NCI-H146 treated with DMSO at 0.1 percent for 48 hours (cell line): Measurements from ENCODE around the gene SNCB.

Experiments used
- DNase-seq: peaks from one replicate; lab custom pipeline; 2025; ENCODE audit not compliant: unreplicated experiment; lab: John Stamatoyannopoulos, UW

The SNCB gene

GRCh38 chr5:176625966-176626875, 4.1 kb downstream of the SNCB start:
- no peak for DNase-seq

- DNase-seq, result no peak
Measured at GRCh38 chr5:176625512-176625911, 4.8 kb downstream of the SNCB start.

GRCh38 chr5:176624938-176625337, 5.4 kb downstream of the SNCB start:
- no peak for DNase-seq

DNA sequence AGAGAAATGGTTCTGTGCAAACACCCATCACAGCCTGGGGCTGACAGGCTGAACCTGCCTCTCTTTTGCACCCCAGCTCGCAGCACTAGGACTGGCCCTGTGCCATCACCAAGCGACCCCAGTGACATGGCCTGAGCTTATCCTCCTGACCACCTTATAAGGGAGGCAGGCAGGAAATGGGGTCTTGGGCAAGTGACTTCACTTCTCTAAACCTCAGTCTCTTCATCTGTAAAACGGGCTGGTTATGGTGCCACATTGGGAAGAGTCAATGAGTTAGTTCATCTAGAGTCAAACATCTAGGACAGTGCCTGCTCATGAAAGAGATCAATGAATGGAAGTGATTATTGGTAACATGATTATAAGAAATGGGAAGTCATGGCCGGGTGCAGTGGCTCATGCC, 6.2 kb downstream of the SNCB start:
- no peak for DNase-seq

GRCh38 chr5:176621661-176622079, 8.7 kb downstream of the SNCB start:
- DNase-seq, result no peak

GRCh38 chr5:176620333-176620981, 9.9 kb downstream of the SNCB start:
- no peak for DNase-seq

GRCh38 chr5:176619569-176620332, 10.6 kb downstream of the SNCB start:
- no peak for DNase-seq

- DNase-seq, result peak; percentile 70
Measured at GRCh38 chr5:176619203-176619568, 11.1 kb downstream of the SNCB start.

DNA sequence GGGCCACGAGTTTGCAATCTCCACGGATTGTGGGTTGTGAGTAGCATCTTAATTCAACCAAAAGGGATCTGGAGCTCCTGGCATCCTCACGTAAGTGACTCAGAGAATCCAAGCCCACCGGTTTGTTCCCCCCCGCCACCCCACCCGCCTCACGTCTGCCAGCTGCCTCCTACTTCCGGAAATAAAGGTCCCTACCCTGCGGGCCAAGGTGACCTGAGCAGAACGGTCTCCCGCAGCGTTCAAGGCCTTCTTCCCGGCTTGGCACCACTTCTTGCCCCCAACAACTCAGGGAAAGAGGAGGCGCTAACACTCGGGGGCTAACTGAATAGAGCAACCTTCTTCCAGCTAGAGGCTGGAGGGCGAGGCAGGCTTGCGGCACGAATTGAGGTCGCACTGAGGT, 11.6 kb downstream of the SNCB start:
- DNase-seq, result no peak

- no peak for DNase-seq
Measured at GRCh38 chr5:176616511-176616910, 13.8 kb downstream of the SNCB start.

DNA sequence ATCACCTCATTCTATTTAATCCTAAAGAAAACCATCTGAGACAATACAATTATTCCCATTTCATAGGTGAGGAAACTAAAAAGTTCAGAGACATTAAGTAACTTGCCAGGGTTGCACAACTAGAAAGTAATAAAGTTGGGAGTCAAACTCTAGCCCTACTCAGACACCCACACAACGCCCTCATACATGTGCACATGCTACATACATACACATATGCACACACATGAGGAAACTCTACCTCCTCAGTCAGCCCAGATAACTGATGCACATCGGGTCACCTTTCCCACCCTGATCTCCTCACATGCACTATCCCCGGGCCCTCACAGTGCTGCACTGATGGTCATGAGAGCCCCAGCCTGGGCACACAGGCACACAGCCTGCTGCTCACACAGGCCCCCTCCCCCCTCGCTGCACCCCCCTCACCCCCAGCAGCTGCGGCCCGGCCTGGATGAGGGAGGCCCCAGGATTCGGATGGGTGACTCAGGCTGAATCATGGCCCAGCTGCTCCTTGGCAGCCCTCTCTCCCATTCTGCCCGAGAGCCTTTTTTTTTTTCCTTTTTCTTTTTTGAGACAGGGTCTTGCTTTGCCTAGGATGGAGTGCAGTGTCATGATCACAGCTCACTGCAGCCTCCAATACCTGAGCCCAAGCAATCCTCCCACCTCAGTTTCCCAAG, 15.4 kb downstream of the SNCB start:
- DNase-seq, result no peak

- DNase-seq, result no peak
Measured at GRCh38 chr5:176612855-176613254, 17.5 kb downstream of the SNCB start.

- DNase-seq, result no peak
Measured at GRCh38 chr5:176612008-176612407, 18.3 kb downstream of the SNCB start.

DNA sequence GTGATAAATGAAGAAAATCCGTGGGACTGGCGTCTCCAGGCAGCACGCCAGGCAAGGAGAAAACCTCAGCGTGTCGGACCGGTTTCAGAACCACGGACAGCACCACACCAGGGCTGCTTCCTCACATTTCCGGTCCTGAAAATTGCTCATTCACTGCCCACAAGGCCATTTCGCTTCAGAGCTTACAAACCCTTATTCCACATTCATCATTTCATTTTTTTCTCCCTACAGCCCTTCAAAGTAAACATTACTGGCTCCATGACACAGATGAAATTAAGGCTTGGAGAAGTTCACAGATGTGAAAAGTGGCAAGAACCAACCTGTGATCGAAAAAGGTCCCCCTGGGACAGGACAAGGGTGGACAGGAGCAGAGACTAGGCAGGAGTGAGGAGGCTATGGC, 18.9 kb downstream of the SNCB start:
- DNase-seq, result no peak

- DNase-seq, result no peak
Measured at GRCh38 chr5:176610435-176610773, 19.9 kb downstream of the SNCB start.

- peak; percentile 30 for DNase-seq
Measured at GRCh38 chr5:176609724-176610434, 20.5 kb downstream of the SNCB start, which contains the start of gene GPRIN1. TSS of gene GPRIN1 (minus strand) at chr5:176610156. CDS start at chr5:176599834, 10,322 bp downstream.

GRCh38 chr5:176608937-176609723, 21.2 kb downstream of the SNCB start:
- DNase-seq, result no peak

- no peak for DNase-seq
Measured at GRCh38 chr5:176608142-176608705, 22.1 kb downstream of the SNCB start.

- DNase-seq, result no peak
Measured at GRCh38 chr5:176606875-176607274, 23.5 kb downstream of the SNCB start.
